Left forelimb (tissue), 1 donor: ENCODE results near the gene TXNRD1.

Source experiments
- DNase-seq: peaks from one replicate; pipeline ENCODE4 v3.0.0-alpha.2; 2018; ENCODE audit warnings: low spot score

Gene TXNRD1

GRCh38 chr12:104350211-104351056 is 134.9 kb downstream of the TXNRD1 start:
- DNase-seq = no peak

- DNase-seq = no peak
Observed at GRCh38 chr12:104351057-104351983, 135.7 kb downstream of the TXNRD1 start.

- DNase-seq = no peak
Observed at GRCh38 chr12:104352106-104352713, 136.6 kb downstream of the TXNRD1 start.

GRCh38 chr12:104353012-104353981 is 137.7 kb downstream of the TXNRD1 start:
- DNase-seq = no peak

- no peak for DNase-seq
Observed at GRCh38 chr12:104354167-104354867, 138.7 kb downstream of the TXNRD1 start.

GRCh38 chr12:104354868-104355570 is 139.4 kb downstream of the TXNRD1 start:
- DNase-seq = no peak

- DNase-seq = no peak
Observed at GRCh38 chr12:104355630-104356029, 140.1 kb downstream of the TXNRD1 start.

GRCh38 chr12:104356231-104357115 is 140.9 kb downstream of the TXNRD1 start:
- no peak for DNase-seq

GRCh38 chr12:104357421-104357952 is 141.9 kb downstream of the TXNRD1 start:
- no peak for DNase-seq

GRCh38 chr12:104358353-104359003 is 142.9 kb downstream of the TXNRD1 start:
- no peak for DNase-seq

GRCh38 chr12:104359216-104359615 is 143.6 kb downstream of the TXNRD1 start:
- no peak for DNase-seq

- DNase-seq = no peak
Observed at GRCh38 chr12:104360157-104360556, 144.6 kb downstream of the TXNRD1 start.

- no peak for DNase-seq
Observed at GRCh38 chr12:104360983-104361707, 145.6 kb downstream of the TXNRD1 start.

GRCh38 chr12:104365921-104366410 is 150.4 kb downstream of the TXNRD1 start:
- no peak for DNase-seq

GRCh38 chr12:104369708-104370107 is 154.1 kb downstream of the TXNRD1 start:
- no peak for DNase-seq

- DNase-seq = no peak
Observed at GRCh38 chr12:104371043-104371870, 155.7 kb downstream of the TXNRD1 start.
